GM04503 (cell line): ENCODE measurements around the gene DISP2.

Source experiments
- DNase-seq: peaks from one replicate; pipeline ENCODE4 v3.0.0-alpha.2; 2012; ENCODE audit warnings: low read depth

Gene DISP2

DNA sequence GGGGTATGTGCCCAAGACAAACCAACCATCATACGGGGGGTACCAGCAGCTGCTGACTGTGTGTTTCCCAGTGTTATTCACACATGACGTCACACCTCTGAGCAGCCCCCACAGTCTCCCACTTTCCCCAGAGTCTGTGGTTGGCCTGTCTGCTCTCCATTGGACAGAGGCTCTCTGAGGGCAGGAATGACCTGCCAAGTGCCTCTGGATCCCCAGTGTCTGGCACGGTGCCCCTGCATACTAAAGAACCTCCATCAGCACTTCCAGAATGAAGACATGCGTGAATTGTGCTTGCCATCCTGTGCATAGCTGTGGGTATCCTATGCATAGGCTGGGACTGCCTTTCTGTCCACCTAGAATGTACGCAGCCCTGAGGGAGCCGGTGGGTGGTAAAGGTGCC lies 13.8 kb upstream of the DISP2 start:
- DNase-seq = no peak

- no peak for DNase-seq
These were observed 13.3 kb upstream of the DISP2 start for GRCh38 chr15:40344631-40345120.

- DNase-seq = no peak
These were observed 12.7 kb upstream of the DISP2 start for GRCh38 chr15:40345225-40345866.

DNA sequence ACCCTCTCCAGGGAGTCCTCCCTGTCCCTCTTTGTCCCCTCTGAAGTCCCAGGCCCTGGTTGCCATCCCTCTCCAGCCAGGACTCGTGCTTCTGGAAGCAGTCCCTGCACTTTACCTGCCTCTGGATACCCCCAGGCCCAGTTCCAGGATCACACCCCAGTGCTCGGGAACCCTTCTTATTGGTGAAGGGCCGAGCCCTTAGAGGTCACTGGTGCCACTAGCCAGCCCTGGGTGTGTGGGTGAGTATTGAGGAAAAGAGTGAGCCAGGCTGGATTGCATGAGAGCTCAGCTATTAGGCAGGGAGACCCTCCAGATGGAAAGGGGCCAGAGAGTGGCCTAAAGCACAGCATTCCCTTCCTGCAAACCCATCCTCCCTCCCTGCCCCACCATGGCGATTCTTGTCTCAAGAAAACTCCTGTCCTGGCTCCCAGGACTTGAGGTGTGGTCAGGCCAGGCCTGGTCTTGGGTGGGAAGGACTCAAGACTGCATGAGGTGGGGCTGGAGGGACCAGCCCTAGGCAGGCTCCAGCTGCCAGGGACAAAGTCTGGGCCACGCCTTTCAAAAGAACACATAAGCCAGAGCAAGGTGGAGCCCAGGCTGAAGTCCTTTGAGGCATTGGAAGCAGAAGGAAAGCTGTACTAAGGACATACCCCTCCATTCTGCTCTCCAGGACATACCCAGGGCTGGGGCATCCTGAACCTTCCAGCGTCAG lies 12.0 kb upstream of the DISP2 start:
- DNase-seq = no peak

- DNase-seq = no peak
These were observed 11.2 kb upstream of the DISP2 start for GRCh38 chr15:40346579-40347558.

- no peak for DNase-seq
These were observed 10.2 kb upstream of the DISP2 start for GRCh38 chr15:40347559-40348473.

GRCh38 chr15:40348474-40348870 lies 9.5 kb upstream of the DISP2 start:
- no peak for DNase-seq

GRCh38 chr15:40349163-40349562 lies 8.9 kb upstream of the DISP2 start:
- no peak for DNase-seq

GRCh38 chr15:40352281-40352901 lies 5.6 kb upstream of the DISP2 start:
- DNase-seq = no peak

DNA sequence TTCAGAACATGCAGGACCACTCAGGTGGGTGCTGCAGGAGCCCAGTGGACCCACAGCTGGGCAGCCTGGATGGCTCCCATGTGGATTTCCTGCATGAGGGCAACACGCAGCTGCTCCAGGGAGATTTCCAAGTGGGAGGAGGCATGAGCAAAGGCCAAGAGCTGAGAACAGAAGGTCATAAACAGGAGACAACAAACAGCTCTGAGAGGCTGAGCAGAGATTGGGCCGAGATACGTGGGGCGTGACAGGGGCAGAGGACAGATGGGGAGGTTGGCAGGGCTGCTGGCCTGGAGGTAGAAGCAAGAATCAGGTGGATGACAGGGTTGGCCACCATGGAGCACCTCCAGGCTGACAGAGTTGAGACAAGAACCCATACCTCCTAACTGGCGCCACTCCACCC lies 4.3 kb upstream of the DISP2 start:
- DNase-seq = no peak

DNA sequence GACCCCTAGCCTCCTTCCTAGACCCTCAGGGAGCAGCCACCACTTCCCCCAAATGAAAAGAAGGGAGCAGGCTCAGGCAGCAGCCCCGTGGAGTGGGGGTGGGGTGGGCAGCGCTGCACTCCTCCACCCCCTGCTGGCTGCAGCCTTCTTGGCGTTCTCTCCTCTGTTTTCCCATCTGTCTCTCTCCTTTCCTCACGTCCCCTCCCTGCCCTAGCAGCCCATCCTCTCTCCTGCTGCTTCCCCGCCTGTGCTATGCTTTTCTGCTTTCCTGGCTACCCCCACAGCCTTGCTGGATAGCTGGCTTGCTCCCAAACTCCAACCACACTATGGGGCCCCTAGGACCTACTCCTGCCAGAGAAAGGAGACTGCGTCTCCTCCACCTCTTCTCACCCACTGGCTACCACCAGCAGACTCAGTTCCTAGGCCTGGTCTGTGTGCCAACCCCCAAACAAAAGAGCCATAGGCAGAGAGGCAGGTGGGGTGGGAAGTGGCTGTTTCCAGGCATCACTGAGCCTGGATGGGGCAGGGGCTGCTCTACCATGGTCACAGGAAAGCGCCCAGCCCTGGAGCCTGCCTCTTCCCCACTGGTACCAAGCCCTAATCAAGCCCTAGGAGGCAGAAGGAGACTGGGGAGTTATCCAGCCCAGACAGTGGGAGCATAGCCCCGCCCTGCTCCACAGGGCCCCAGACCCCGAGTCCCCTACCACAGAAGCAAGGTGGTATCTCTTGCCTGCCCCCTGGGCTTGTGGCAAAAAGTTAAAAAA lies 3.4 kb upstream of the DISP2 start:
- no peak for DNase-seq

DNA sequence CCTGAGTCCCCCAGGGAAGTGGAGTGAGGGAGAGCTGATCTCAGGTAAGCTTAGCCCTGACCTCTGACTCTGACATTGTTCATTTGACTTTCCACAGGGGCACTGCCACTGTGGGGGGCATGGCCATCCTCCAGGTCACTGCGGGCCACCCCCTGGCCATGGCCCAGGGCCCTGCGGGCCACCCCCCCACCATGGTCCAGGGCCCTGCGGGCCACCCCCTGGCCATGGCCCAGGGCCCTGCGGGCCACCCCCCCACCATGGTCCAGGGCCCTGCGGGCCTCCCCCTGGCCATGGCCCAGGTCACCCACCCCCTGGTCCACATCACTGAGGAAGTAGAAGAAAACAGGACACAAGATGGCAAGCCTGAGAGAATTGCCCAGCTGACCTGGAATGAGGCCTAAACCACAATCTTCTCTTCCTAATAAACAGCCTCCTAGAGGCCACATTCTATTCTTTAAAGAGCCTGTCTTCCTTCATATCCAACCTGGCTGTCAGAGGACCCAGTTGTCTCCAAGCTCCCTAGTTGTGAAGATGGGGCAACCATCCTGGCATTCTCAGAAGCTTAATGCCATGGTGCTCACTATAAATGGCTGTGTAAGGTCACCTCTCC lies 1.9 kb upstream of the DISP2 start:
- no peak for DNase-seq

- DNase-seq = no peak
These were observed 773 bp upstream of the DISP2 start for GRCh38 chr15:40357246-40357645.

- no peak for DNase-seq
These were observed 693 bp downstream of the DISP2 start for GRCh38 chr15:40358471-40359353.

- DNase-seq = no peak
These were observed 2.0 kb downstream of the DISP2 start for GRCh38 chr15:40360015-40360414.

DNA sequence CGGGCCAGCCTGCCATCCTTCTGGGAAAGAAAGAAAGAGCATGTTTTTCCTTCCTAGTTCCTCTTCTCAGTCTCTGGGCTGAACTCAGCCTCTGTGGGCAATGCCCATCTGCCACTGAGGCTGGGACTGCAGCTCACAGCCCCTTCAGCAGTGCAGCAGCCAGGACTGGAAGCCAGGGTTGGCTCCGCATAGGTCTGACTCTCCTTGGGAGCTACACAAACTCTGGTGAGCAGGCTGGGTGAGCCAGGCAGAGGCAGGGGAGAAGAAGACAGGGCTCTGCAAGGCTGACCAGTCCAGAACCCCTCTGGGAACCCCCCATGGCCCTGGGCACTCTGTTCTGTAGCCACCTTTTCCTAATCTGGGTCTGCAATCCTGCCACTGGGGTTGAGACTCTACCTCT lies 3.6 kb downstream of the DISP2 start:
- DNase-seq = no peak

- no peak for DNase-seq
These were observed 5.6 kb downstream of the DISP2 start for GRCh38 chr15:40363611-40364010.

GRCh38 chr15:40364251-40364650 lies 6.2 kb downstream of the DISP2 start:
- DNase-seq = no peak

- no peak for DNase-seq
These were observed 7.0 kb downstream of the DISP2 start for GRCh38 chr15:40365016-40365415.
